Stimulated activated CD4-positive, alpha-beta T cell treated with anti-CD3 and anti-CD28 coated beads, Interleukin-15, amount 100 ng/mL, for 48 hours (primary cell): ENCODE data around the gene HCN1.
"Not testable (repeated sequence)": the region's sequence is repeated elsewhere in the genome, so short reads cannot be mapped to it uniquely, and the experiment has no call there.

ENCODE experiments used
- DNase-seq, 2 donors: peaks; one replicate each; pipeline ENCODE4 v3.0.0-alpha.2; 2020; ENCODE audit warnings: low read depth in 2 of 2

HCN1 gene

GRCh38 chr5:45417285-45417998 lies 278.7 kb downstream of the HCN1 start:
- DNase-seq = no peak

DNA sequence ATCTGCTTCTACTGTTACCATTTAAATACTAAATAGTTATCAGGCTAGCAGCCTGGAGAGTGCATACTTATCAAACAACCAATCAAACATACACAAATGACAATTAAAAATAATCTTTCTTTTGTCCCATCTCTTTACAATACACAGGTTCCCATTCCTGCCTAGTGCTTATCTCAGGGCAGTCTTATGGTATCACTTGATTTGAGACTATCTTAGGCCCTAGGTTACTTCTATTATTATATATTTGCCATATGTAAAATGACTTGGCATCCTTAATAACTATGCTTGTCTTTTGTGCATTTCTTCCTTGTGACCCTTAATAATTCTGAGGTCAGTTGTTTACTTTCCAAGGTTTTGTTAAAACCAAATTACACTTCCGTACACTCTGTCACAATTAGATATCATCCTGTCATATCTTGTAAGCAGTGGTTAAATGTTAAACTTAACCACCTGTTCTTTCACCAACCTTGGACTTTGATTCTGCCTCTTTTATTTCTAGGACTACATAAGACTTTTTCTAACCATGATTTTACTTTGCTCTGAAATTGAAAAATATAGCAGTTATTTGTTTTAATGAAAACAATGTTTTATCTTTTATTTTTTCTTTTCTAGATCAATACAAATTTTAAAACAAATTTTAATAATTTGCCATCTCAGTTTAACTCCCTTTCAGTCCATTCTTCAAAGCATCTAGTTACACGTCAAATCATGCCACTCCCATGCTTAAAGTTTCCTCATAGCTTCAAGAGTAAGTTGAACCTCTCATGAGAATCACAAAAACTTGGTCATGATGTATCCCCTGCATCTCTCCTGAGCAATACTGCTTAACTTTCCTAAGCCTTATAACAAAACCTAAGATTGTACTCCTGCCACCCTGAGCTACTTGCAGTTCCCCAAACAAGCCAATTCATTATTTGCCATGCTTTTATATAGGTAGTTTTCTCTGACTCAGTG lies 281.3 kb downstream of the HCN1 start:
- DNase-seq = no peak

GRCh38 chr5:45411971-45412612 lies 284.1 kb downstream of the HCN1 start:
- DNase-seq = no peak

DNA sequence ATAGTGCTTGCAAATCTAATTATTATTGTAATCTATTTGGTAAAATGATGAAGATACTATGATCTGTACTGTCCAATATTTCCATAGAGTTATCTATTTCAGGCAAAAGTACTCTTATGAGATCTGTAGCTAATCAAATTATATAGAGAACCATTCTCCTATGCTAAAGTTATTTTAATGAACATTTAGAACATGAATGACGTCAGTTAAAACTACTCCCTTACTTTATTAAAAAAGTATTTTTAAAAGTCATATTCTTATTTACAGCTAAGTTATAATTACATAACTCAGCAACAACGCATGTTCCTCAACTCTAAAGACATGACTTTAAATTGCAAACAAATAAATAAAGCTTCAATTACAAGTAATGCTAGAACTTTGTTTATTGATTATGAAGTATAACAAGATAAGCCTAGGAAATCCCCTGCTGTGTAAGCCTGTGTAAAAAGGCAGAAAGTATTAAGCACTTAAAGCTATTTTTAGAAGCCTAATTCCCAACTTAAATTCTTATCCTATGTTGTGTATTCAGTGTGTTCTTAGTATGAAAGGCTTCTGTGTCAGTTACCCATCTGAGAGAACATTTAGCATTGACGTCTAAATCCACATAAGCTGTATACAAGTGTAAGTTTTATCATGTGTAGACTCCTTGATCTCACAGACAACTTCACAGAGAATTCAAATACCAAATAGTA lies 285.7 kb downstream of the HCN1 start:
- no peak for DNase-seq

DNA sequence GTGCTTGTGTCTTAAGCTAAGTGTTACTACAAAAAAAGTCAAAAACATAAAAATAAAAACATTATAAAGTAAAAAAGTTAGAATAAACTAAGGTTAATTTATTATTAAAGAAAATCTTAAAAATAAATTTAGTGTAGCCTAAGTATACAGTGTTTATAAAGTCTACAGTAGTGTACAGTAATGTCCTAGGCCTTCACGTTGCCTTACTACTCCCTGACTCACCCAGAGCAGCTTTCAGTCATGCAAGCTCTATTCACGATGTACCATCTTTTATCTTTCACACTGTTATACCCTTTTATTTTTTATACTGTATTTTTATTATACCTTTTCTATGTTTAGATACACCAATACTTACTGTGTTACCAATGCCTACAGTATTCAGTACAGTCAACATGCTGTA lies 288.1 kb downstream of the HCN1 start:
- no peak for DNase-seq

GRCh38 chr5:45402804-45403455 lies 293.2 kb downstream of the HCN1 start:
- no peak for DNase-seq

GRCh38 chr5:45399041-45399440 lies 297.1 kb downstream of the HCN1 start:
- DNase-seq = no peak

DNA sequence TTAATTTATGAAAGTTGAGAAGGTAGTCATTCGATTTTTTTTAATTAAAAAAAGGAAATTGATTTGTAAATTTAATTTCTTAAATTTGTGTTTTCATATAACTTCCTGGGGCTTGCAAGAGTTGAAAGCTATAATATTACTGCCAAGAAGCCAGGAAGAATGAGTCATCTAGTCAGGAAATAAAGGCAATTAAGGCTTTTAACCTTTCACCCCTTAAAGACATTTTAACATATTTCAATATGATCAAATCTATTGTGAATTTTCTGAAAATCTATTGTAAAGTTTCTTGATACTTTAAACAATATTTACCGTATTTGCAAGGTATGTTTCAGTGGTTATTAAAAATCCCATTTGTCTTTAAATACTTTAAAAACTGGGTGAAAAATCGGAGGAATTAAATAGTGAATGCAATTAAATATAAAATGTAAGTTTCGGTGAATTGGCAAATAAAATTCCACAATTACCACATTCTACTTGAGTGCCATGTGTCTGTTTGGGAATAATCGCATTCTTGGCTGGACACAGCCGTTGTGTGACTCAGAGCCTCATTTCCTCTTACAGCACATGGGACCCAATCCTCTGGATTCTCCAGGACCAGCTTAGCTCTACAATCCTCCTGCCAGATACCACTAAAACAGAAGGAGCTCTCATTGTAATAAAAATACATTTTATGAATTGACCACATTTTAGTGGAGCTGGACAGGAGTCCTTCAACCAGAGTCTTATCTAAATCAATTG lies 310.7 kb downstream of the HCN1 start:
- DNase-seq = no peak

DNA sequence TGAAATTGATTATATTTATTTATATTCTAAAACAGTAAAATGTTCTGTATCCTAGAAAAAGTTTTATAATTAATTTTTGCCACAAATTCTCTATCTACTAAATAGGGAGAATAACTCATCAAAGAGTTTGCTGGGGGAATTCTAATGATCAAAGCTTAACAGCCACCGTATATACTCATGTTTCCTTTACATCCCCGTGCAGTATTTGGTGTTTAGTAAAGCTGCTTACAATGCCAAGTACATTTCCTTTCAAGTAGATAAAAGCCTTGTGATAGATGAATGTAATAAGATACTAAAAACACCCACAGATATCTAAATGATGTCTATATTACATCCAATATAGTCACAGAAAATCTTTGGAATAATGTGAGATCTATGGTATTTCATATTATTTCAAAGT lies 312.2 kb downstream of the HCN1 start:
- DNase-seq = no peak

DNA sequence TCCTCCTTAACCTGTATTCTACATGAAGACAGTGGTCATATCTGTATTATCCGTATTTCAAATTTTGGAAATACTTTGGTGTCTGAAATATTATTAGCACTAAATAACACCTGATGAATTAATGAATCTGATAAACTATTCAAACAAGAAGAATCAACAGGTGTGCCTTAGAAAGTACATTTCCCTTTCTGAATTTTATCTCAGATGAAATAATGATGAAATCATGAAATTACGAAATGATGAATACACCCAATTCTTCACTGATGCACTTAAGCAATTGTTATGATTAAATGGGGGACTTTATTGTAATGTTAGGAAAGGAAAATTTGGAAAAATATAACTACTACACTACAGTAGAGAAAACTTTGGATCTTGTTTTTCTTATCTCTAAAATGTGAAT lies 313.6 kb downstream of the HCN1 start:
- no peak for DNase-seq

DNA sequence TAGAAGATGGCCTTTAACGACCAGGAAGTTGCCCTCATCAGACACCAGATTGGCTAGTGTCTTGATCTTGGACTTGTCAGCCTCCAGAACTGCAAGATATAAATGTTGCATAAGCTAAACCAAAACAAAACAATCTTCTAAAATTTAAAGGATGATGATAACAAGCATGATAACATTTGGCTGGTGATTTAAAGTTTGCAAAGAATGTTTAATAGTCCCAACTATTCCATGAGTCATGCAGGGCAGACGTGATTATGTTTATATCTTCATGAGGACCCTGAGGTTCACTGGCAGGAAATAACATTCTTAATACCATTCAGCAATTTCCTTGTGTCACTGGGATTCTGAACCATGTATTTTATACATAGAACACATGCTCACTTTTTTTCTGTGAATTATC lies 319.8 kb downstream of the HCN1 start:
- DNase-seq = no peak

GRCh38 chr5:45372629-45373028 lies 323.6 kb downstream of the HCN1 start:
- no peak for DNase-seq

- not testable (repeated sequence) for DNase-seq
These were observed 324.8 kb downstream of the HCN1 start for GRCh38 chr5:45371423-45371822.

DNA sequence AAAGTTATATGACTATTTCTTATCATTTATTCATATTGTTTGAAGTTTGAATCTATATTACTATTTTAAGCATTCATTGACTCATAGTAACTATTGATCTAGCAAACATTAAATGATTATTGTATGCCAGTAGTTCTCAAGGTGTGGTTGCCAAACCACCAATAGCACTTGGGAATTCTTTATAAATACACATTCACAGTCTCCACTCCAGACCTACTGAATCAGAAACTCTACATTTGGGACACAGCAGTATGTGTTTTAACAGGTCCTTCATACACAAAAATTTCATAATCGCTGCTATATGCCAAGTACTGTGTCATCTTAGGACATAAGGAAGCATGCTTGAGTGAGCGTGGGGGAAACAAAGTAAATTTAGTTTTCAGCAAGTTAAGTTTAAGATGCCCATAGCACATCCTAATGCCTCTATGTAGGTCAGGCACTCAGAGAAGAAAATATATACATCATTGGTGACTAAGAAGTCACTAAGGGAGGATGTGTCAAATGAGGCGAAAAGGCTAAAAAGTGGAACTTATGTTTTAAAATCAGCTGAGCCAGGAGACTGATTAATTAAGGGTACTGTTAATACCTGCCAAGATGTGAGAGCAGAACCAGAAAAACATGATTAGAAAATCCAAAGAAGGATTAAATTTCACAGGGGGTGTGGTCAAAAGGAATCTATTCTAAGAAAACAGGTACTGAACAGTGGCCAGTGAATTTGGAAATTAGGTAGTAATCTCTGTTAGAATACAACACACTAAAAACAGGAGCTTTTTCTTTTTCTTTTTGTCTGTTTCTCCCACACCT lies 340.8 kb downstream of the HCN1 start:
- DNase-seq = no peak

GRCh38 chr5:45336464-45336863 lies 359.7 kb downstream of the HCN1 start:
- DNase-seq = no peak

GRCh38 chr5:45335978-45336377 lies 360.2 kb downstream of the HCN1 start:
- DNase-seq = no peak

DNA sequence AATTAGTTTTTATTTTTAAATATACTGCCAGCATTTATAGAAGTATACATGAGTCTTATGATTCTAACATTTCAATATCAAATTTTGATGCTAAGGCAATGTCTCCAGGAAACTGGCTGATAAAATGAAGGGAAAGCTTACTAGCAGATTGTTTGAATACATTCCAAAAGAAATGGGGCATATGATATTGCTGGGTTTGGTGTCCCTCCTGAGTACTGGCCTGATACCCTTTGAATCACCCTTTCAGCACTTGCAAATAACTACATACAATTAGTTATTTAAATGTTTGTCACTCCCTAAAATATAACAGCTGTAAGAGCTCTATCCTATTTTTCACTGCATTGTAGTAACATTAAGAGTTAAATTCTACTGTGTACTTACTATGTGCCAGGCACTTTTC lies 360.8 kb downstream of the HCN1 start:
- no peak for DNase-seq

DNA sequence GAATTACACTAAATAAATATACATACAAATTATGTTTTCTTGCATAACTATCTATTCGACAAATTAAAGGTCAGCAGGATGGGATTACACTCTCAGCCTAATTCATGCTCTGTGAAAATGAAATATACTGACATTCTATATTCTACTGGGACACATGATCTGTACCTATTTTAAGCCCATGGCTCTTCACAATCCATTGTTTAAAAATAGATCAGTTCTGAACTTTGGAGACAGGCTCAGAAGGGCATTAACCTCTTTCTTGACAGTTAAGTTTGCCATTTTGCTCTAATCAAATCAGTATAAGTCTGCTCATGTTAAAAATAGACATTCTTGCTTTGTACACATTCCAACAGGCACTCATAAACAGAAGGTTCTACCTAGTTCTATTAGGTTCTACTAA lies 361.2 kb downstream of the HCN1 start:
- DNase-seq = no peak

DNA sequence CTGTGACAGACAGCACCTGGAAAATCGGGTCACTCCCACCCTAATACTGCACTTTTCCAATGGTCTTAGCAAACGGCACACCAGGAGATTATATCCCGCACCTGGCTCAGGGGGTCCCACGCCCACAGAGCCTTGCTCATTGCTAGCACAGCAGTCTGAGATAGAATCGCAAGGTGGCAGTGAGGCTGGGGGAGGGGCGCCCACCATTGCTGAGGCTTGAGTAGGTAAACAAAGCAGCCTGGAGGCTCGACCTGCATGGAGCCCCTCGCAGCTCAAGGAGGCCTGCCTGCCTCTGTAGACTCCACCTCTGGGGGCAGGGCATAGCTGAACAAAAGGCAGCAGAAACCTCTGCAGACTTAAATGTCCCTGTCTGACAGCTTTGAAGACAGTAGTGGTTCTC lies 383.6 kb downstream of the HCN1 start:
- not testable (repeated sequence) for DNase-seq

- no peak for DNase-seq
These were observed 400.9 kb downstream of the HCN1 start for GRCh38 chr5:45295231-45295630.
